Activated T-helper 9 cell treated with anti-CD3 and anti-CD28 coated beads, Interleukin-2, amount 50 U/mL, for 16 hours (primary cell): ENCODE data around the gene PTPRD.

Experiments used
- DNase-seq: peaks from one replicate; pipeline ENCODE4 v3.0.0-alpha.2; 2020; ENCODE audit warnings: low read depth

The PTPRD gene

DNA sequence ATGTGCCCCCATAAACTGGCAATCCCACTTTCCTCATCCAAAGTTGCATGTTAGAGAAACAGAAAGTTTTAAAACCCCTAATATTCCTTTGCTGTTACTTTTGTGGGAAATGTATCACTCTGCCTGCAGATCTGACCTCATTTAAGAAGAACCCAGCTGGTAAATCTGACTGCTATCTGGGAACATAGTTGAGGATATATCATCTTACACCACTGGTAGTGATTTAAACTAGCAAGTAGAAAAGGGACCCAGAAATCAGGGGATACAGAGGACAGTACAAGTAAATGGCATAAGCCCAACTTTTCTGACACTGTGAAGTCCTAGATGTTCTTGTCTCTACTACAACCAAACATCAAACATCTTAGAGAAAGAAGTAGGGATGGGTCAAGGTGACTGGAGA, 1752.7 kb downstream of the PTPRD start:
- DNase-seq = no peak

DNA sequence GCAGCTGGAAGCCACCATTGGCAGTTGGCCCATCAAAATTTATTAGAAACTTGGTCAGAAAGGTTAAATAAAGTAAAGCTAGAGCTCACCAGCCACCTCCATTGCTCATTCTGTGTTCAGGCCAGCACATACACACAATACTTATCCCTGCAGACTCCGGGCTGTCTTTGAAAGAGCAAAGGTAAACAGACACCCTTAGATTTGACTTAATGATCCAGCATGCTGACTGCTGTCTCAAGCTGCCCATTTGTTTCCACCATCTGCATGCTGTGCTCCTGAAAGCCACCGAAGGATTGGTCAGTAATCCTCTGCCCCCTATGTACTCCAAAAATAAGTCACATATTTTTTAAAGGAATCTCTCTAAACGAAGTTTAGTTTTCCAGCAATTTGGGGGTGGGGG, 1753.4 kb downstream of the PTPRD start:
- DNase-seq = no peak

DNA sequence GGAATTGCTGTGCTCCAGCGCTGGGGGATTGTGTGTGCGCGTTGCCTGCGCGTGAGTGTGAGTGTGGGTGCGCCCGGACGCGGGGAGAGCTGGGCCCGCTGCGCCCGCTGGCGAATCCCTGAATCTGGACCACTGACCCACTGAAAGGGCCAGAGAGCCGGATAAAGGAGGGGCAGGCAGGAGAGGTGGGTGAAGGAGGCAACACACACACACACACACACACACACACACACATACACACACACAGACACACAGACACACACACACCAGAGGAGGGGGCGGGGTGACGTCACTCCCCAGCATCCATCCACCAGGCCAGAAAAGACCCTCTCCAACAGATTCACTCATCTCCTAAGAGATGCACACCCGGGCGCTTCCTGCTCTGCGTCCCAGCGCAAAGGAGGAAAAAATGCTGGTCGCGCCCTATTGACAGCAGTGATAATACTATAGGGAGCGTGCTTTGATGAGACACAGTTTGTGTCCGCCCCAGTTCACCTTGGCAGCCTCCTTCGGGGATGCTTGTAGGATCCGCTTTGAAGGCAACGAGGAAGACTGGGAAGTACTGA, 1754.1 kb downstream of the PTPRD start:
- DNase-seq = no peak

DNA sequence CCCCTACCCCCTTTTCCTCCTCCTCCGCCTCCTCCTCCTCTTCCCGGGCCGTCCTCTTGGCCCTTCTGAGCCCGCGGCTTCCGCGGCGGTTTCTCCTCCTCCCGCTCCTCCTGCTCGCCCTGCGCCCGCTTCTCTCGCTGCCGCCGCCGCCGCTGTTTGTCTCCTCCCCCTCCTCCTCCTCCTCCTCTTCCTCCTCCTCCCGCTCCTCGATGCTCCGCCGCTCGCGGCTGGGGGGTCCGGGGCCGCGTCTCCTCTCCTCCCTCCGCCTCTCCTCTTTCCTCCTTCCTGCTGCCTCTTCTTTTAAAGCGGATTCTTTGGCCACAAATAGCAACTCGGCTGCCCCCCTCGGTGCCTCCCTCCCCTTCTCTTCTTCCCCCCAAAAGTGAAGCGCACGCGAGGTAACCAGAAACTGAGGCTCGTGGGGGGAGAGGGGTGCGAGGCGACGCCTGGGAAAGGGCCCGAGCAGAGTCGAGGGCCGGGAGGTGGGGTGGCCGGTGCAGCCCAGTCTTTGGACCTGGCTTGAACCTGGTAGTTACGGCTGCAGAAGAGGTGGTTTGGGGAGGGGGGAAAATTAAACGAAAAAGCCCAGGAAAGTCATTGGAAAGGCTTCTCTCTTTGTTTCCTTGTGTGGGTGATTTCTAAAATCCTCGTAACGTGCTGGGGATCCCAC, 1754.7 kb downstream of the PTPRD start:
- no peak for DNase-seq

DNA sequence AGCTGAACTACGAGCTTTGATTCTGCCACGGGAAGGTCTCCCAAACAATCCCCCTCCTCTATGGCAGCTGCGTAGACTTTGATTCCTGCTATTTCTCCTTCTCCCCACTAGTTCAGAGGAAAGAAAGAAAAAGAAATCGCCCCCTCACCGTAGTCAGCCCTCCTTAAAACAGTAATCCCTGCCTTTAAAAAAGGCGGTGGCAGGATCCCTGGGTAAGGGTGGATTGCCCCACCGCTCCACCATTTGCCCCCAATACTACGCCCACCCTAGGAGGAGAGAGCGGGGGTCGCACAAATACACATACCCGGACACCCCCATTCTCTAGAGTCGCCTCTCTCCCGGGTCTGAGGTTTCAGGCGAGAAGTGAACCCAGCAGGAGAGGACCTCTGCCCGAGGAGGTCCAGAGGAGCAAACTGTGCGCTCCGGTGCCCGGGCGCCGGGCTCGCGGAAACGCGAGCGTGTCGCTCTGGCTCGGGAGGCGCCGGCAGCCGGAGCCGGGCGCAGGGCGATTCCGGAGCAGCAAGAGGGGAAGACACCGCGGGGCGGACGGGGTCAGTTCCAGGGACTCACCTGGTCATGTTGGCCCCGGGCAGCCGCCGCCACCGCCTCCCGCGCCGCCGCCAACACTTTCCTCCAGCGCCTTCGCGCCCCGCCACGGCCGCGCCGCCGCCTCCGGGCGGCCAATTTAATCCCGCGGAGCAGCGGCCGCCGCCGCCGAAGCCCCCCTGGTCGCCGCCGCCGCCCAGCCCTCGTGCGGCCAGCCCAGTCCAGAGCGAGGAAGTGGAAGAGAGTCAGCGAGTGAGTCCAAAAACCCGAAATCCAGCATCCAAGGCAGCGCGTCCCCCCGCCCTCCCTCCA, 1755.5 kb downstream of the PTPRD start:
- no peak for DNase-seq

DNA sequence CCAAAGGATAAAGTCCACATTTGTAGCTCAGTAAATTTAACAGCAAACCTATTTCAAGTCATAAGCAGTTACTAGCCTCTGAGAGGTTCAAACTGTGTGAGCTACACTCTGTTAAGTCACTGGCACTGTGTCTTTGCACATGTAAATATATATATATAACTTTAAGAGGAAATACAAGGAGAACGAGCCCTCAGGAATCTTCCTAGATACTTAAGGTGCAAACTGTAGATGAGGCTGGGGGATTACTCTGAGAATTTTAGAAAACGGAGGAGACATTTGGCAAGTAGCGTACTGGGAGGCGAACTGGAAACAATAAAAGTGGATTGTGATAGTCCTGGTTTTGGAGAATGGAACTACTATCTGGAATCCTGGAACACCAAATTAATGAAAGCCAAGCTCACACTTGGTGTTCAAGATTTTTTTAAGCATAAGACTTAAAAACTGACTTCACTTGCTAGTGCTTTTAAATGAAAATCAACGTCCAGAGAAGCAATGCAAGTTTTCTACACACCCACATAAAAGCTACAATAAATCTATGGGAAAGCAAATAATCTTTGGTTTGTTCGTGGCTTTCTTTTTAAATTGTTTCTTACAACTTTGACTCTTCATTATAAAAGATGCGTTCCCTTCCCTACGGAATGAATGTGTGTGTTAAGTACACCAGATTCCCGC, 1756.3 kb downstream of the PTPRD start:
- DNase-seq = no peak

DNA sequence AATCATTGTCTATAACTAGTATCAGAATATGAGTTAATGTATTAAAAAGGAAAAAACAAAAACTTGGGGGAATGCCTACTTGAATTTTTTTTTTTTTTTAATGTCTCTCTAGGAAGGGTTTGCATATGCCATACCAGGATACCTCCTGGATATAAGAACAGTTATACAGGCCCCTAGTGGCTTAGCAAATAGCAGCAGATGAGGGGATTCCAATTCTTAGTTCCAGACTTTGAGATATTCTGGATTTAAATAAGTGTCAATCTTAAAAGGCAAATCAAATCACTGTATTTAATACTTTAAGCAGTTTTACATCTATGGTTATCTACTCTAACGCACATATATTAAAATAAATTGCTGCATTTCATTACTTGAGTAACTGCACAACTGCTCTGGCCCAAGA, 1757.8 kb downstream of the PTPRD start:
- DNase-seq = no peak

DNA sequence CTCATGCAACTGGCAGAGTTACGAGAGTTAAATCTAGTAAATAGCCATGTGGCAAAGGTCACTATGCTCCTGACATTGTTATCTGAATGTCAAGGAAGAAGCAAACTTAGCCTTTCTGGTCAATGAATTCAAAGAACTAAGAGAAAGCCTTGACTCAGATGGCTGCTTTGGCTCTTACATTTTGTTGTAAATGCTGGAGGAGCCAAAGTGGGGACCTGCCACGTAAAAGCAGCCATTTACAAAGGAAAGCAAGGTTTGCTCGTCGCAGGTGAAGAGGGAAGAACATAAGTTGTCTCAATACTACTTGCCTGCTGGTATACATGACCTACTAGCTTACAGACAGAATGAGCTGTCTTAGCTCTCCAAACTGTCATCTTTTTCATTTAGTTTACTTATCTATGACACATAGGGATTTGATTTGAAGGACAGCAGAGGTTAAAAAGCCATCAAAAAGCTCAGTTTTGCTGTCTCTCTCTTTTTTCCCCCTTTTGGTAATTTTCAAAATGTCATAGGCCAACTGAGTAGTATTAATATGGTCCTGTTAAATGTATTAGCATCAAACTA, 1760.4 kb downstream of the PTPRD start:
- no peak for DNase-seq

DNA sequence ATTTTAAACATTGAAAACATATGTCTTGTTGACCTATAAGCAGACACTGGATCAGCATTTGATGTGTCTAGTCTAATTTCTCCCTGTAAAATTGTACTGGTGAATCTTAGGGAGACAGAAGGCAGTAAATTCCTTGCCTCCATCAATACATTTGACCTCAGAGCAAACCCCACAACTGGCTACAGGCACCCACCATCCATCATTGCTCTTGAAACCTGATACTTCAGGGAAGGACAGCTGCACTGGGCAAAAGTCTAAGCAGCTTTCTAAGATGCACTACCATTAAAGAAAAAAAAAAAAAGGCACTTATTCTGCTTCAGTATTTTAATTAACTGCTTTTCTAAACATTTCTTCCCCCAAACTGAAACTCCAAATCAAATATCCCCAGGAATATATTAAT, 1761.9 kb downstream of the PTPRD start:
- DNase-seq = no peak

DNA sequence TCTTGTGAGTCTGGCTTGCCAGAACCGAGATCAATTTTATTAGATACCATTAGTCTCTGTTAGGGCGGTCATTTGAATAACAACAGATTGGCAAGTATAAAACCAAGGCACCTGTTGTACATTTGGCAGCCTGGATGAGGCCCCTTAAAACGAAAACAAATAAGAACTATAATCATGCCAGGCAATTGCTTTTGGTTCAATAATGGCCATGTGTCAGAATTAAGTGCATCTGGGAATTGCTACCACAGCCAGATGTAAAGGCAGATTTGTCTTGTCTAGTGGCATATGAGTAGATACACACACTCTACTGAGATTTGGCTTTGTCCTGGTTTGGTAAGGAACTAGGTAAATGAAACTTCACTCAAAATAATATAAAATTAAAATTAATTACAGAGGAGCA, 1767.0 kb downstream of the PTPRD start:
- DNase-seq = no peak

DNA sequence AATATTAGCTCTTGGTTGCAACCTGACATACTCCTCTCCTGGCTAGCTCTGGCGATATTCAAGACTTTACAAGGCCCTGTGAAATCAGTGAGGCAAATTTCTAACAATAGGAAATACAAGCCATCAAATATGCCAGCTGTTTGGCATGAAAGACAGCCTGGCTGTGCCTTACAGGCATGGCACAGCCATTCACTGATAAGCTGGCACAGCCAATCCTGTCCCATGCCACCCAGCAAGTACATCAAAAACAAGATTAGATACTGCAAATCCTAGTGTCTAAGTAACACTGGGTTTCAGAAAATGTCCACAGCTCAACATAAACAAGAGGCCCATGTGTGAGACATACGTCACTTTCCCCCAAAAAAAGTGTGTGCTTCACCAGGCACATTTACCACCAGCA, 1767.4 kb downstream of the PTPRD start:
- DNase-seq = no peak

DNA sequence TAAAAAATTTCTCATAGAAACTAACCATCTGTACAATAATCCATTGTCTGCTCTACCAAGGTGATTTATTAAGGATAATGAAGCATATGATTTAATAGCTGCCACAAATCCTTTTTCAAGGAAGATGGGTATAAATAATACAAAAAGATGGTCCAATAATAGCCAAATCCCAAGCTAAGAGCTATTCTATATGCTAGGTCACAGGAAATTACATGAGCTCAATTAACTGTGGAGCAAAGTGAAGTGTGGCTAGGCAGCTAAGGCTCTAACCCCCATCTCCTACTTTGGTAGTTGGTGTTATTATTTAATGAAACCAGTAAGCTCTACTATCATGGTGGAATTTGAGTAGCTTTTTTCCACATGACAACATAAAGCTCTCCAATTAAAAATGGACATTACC, 1768.3 kb downstream of the PTPRD start:
- no peak for DNase-seq

DNA sequence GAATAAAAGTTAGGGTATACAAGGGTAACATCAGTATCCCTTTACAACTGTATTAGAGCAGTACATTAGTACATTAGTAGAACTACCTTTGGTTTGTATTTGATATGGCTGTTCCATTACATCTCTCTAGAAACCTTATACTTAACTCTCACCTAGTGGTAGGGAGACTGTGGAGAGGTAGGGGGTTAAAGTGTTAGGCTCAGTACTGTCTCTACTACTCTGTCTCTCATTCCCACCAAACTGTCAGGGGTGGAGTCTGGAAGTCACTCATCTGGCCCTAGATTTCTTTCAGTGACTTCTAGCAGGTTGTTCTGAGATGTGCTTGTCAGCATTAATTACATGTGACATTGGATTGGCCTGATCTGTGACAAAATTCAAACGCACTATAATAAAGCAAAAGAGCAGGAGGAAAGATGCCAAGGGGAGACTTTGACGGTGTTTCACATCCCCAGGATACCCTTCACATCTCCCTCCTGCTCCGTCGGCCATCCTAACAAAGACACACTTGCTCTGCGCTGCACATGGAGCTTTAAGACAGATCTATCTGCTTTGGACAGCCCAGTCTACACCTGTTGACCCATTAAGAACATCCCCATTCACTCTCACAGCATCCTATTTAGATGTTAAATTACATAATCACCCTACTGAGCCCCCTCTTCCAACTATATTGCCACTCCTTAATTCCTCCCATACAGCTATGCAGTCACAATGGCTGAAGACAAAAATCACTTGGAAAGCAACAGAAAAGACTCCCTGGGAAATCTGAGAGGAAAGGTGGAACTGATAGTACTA, 1770.2 kb downstream of the PTPRD start:
- DNase-seq = no peak

DNA sequence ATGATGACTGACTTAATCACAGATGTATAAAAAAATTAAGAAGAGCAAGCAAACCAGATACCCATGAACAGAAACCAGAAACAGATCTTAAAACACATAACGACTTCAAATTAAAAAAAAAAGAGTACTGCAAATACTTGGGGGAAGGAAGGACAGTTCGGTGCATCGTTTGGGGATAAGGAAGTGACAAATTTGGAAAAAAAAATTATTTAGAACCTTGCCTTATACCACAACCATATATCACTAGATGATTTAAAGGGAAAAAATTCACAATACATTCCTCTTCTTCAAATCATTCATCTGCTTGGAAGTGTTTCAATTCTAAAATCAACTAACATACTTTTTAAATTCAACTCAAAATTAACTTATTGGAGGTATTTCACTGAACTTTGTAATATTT, 1774.7 kb downstream of the PTPRD start:
- DNase-seq = no peak

DNA sequence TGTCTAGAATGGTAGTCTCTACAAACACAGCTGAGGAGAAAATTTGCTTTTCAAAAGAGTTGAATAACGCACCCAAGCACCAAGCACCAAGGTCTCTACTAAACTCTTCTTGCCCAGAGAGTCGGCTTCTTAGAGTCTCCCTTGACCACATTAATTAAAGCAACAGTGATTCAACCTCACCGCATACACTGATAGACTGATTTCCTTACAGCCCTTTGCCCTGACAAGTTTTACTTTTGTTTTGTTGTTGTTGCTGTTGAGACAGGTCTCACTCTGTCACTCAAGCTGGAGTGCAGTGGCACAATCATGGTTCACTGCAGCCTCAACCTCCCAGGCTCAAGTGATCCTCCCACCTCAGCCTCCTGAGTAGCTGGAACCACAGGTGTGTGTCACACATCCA, 1777.5 kb downstream of the PTPRD start:
- DNase-seq = no peak

DNA sequence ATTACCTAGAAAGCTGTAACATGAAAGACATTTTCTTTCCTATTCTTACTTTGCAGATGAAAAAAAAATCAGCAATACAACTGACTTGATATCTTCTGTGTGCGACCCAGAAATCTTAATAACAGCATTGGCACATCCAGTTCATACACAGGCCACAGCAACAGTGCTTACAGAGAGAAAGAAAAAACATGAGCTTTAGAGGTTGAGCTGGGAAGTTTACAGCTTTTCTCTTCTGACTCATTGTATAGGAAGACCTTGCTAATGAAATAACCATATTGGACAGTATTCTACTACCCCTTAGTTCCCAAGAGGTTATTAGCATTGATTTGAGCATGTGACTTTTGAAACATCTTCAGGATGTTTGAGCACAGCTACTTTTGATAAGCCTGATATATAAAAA, 1779.8 kb downstream of the PTPRD start:
- no peak for DNase-seq

DNA sequence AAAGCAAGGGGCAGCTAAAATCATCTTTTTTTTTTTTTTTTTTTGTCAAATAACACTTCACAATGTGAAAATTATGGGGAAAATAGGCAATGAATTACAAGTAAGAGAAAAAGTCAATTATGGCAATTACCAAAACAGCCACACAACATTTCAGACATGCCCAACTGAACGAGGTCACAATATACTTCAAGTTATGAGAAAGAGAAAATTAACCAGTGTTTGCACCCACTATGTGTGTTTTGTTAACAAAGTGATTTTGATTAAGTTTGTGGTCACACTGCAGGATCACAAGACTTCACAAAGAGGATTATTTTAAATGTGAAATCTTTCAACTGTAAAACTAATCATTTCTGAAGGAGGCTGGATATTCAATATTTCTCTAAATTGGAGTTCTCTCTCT, 1780.4 kb downstream of the PTPRD start:
- no peak for DNase-seq

DNA sequence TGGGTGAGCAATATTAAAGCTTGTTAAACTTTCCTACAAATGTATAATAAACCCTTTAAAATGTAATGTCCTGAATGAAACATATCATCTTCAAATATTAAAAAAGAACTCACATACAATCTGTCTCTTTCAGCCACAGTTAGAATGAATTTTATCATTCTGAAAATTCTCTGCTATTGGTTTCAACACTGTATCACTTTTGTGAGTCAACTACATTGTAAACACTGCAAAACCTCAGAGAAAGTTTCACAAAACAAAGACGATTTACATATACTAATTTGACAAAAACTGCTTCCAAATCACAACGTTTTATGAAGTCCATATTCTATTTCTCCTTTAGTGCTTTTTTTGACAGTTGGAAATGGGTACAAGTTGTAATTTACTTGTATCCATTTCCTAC, 1781.2 kb downstream of the PTPRD start:
- no peak for DNase-seq

DNA sequence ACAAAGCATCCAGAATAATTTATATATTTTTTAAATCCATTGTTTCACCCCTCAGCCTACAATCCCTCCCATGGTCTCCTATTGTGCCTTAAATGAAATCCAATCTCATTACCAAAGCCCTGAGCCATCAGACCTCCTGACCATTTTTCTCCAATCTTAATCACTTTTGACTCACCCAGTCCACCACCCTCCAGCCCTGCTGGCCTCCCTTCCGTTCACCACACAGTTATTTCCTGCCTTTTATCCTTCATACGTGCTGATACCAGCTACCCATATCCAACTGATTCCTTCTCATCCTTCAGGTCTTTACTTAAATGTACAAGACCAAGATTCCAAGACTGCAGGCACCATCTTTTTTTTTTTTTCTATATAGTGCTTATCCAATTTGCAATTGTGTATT, 1786.5 kb downstream of the PTPRD start:
- DNase-seq = no peak

DNA sequence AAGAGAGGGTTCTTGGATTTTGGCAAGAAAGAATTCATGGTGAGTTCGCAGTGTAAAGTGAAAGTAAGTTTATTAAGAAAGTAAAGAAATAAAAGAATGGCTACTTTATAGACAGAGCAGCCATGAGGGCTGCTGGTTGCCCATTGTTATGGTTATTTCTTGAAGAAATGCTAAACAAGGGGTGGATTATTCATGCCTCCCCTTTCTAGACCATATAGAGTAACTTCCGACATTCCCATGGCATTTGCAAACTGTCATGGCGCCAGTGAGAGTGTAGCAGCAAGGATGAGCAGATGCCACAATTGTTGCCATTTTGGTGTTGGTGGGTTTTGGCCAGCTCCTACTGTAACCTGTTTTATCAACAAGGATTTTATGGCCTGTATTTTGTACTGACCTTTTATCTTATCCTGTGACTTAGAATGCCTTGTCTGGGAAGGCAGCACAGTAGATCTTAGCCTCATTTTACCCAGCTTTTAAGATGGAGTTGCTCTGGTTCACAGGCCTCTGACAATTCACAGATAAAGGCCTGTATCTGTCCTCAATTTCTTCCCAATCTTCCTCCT, 1787.1 kb downstream of the PTPRD start:
- DNase-seq = no peak

DNA sequence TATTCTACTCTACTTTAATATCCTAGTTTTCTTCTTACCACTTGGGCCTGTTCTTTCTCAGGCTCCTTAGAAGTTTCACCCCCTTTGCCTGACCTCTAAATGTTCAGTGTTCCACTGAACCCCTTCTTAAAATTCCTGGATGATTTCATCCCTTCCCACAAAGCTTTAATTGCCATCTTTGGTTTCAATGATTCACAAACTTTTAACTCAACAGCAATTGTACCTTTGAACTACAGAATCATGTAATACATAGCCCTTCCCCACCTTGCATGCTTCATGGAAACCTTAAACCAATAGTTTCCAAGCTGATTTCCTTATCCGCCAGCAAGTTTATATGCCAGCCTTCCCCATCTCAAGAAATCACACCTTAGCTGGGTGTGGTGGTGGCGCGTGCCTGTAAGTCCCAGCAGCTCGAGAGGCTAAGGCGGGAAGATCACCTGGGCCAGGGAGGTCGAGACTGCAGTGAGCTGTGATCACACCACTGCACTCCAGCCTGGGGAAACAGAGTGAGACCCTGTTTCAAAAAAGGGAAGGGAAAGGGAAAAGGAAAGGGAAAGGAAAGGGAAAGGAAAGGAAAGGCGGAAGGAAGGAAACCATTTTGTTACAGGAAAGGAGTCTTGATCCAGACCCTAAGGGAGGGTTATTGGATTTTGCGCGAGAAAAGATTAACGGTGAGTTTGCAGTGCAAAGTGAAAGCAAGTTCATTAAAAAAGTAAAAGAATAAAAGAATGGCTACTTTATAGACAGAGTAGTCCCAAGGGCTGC, 1789.5 kb downstream of the PTPRD start:
- DNase-seq = no peak
